OCI-LY7 (cell line): Measurements from ENCODE around the gene BRIP1.

Source experiments
- CTCF ChIP-seq: fragments of 200-600 bp; sonication (generic); conservative IDR thresholded peaks from 2 replicates; pipeline ENCODE4 v1.5.1; 2014; ENCODE audit warnings: mild to moderate bottlenecking, antibody characterized with exemption, low read length, moderate library complexity, mixed read lengths
- EZH2phosphoT487 ChIP-seq: fragments of 200-600 bp; sonication (generic); IDR thresholded peaks from 2 replicates; pipeline ENCODE4 v1.6.1; 2018; ENCODE audit warnings: low read depth, borderline replicate concordance, mild to moderate bottlenecking, mixed run types, antibody characterized with exemption, low read length, moderate library complexity, mixed read lengths

- TF ChIP-seq CTCF (no peak), EZH2phosphoT487 (no peak)
Measured at GRCh38 chr17:61856035-61856434, 7.3 kb downstream of the BRIP1 start.
